ENCODE data around the gene PRC1. TPM values are rescaled to one million over a fixed set of nuclear protein-coding genes. Genes with fewer than 3 reads are reported as not detected.

PRC1 gene
- total RNA-seq, 4 donors from 2014 or later, result 3.6 to 12.9 (median 7.2) TPM

GRCh38 chr15:90968434-90968833, 25.9 kb downstream of the PRC1 start:
- 100% methylated on average over 1 of the region's 1 CpG for WGBS, 2 donors
- Histone ChIP-seq H3K27ac (no peak overlapping the region), H3K9me3 (no peaks in the 10 kb centered on the region), H3K4me3 (replicated peaks in 1 of 3) (no peak overlapping the region), H3K4me1 (no peaks in the 10 kb centered on the region), H3K36me3 (no peaks in the 10 kb centered on the region), H3K27me3 (no peaks in the 10 kb centered on the region)
- TF ChIP-seq, protein P1, sequence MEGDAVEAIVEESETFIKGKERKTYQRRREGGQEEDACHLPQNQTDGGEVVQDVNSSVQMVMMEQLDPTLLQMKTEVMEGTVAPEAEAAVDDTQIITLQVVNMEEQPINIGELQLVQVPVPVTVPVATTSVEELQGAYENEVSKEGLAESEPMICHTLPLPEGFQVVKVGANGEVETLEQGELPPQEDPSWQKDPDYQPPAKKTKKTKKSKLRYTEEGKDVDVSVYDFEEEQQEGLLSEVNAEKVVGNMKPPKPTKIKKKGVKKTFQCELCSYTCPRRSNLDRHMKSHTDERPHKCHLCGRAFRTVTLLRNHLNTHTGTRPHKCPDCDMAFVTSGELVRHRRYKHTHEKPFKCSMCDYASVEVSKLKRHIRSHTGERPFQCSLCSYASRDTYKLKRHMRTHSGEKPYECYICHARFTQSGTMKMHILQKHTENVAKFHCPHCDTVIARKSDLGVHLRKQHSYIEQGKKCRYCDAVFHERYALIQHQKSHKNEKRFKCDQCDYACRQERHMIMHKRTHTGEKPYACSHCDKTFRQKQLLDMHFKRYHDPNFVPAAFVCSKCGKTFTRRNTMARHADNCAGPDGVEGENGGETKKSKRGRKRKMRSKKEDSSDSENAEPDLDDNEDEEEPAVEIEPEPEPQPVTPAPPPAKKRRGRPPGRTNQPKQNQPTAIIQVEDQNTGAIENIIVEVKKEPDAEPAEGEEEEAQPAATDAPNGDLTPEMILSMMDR (IDR thresholded peaks at IDR 0.05), result no peak
- no peak for TF ChIP-seq POLR2A (IDR thresholded peaks at IDR 0.05)
- no peak for DNase-seq
- intact Hi-C loops (cut with DNase I), result no loop called here

DNA sequence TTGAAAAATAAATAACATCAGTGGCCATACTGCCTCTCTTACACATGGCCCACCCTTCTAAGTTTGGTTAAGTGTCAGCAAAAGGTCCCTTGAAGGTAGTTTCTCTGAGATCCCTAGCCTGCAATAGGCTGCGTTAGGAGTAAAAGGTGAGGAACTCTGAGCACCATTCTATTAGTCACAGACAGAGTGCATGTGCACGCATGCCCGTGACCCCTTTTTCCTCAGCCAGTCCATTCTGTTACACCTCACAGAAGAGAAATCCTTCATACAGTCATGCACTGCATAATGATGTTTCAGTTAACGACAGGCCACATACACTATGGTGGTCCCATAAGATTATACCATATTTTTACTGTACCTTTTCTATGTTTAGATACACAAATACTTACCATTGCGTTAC, 27.1 kb downstream of the PRC1 start:
- no peaks in the 10 kb centered on the region for H3K9me3 ChIP-seq
- no peak for DNase-seq
- H3K4me1 ChIP-seq, result no peaks in the 10 kb centered on the region
- TF ChIP-seq, protein P1 (IDR thresholded peaks at IDR 0.05), result no peak
- no peak for TF ChIP-seq POLR2A (IDR thresholded peaks at IDR 0.05)
- intact Hi-C loops (cut with DNase I), result no loop called here
- no peaks in the 10 kb centered on the region for H3K27me3 ChIP-seq
- 95 to 98% methylated on average over 5 of the region's 5 CpGs for WGBS, 2 donors
- peaks cover 0 to 3% of the 10 kb centered on the region in 2 donors for H3K36me3 ChIP-seq
- no peak overlapping the region for H3K27ac ChIP-seq
- no peak overlapping the region for H3K4me3 ChIP-seq (replicated peaks in 1 of 3)

DNA sequence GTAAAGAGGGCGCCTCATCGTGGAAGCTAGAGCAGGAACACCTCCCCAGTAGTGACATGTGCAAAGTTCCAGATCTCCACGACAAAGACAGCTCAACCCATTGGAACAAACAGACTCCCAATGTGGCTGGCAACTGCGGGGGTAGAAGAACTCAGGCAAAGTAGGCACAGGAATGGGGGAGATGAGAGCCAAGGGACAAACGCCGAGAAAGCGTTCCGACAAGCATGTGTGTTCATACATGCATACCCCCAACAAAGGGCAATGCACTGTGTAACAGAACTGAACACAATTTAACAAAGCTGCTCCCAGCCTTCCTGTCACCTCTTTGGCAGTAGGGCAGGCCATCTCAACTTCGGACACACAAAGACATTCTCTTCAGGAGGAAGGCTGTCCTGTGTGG, 28.1 kb downstream of the PRC1 start:
- no peak for DNase-seq
- Histone ChIP-seq H3K27me3 (no peaks in the 10 kb centered on the region), H3K36me3 (peaks cover 3 to 11% of the 10 kb centered on the region in 2 donors), H3K27ac (no peak overlapping the region), H3K9me3 (no peaks in the 10 kb centered on the region), H3K4me1 (no peaks in the 10 kb centered on the region), H3K4me3 (replicated peaks in 1 of 3) (no peak overlapping the region)
- TF ChIP-seq POLR2A (IDR thresholded peaks at IDR 0.05), result no peak
- TF ChIP-seq, protein P1 (IDR thresholded peaks at IDR 0.05), result no peak
- 89 to 92% methylated on average over 9 of the region's 9 CpGs for WGBS, 2 donors
- intact Hi-C loops (cut with DNase I), result no loop called here

DNA sequence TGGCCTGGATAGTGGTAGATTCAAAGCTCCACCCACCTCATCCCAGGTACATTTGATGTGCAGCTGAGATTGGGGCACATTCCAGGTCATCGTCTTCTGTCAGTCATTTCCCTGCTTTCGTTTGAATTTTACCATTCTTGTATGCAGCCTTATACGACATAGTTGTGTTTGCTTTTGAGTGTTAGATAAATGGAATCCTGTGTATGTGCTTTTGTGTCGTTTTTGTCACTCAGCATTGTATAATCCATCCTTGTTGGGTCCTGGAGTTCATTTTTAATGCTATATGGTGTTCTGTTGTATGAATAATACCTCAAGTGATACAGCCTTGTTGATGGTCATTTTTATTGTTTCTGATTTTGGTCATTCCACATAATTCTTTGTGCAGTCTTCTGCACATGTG, 32.3 kb downstream of the PRC1 start:
- intact Hi-C loops (cut with DNase I), result no loop called here
- 89 to 97% methylated on average over 4 of the region's 4 CpGs for WGBS, 2 donors
- Histone ChIP-seq H3K27ac (no peak overlapping the region), H3K4me1 (peaks cover 7 to 9% of the 10 kb centered on the region in 2 donors), H3K9me3 (no peaks in the 10 kb centered on the region), H3K36me3 (peaks cover 3 to 11% of the 10 kb centered on the region in 2 donors), H3K27me3 (no peaks in the 10 kb centered on the region), H3K4me3 (replicated peaks in 1 of 3) (no peak overlapping the region)
- TF ChIP-seq, protein P1 (IDR thresholded peaks at IDR 0.05), result no peak
- no peak for TF ChIP-seq POLR2A (IDR thresholded peaks at IDR 0.05)
- no peak for DNase-seq

DNA sequence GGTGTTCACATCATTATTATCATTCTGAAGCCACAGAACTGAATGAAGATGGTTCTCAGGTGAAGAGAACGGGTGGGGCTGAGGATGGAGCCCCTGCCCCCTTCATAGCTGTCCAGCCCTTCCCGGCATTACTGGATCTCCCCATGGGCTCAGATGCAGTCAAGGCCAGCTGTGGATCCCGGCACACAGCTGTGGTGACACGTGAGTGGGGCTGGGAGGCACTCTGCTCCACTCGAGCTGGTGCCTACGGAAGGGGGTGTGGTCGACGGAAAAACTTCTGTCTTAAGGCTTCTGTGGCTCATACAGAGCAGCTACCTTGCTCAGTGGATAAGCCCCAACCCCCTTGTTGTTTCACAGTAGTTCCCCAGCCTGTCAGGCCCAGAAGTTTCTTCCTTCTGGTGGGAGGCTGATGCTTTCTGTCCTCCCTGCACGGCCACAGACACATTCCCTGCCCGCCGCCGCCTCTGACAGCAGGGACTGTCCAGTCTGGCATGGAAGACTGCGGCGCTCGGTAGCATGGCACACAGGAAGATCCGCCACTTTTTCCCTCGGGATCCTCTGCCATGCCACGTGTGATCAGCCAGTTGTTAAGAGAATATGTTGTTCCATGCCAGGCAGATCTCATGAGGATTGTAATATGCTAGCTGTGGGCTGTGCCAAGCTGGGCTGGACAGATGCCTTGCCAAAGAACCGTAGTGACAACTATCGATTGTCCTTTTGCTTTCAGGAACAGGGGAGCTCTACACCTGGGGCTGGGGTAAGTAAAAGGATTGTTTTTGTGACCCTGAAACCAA, 33.8 kb downstream of the PRC1 start:
- Histone ChIP-seq H3K27me3 (no peaks in the 10 kb centered on the region), H3K4me1 (peaks cover 16 to 19% of the 10 kb centered on the region in 2 donors), H3K36me3 (peaks cover 3 to 11% of the 10 kb centered on the region in 2 donors), H3K9me3 (no peaks in the 10 kb centered on the region), H3K4me3 (replicated peaks in 1 of 3) (no peak overlapping the region), H3K27ac (no peak overlapping the region)
- DNase-seq, result no peak
- 87 to 93% methylated on average over 19 to 20 of the region's 20 CpGs for WGBS, 2 donors
- TF ChIP-seq, protein P1 (IDR thresholded peaks at IDR 0.05), result no peak
- no peak for TF ChIP-seq POLR2A (IDR thresholded peaks at IDR 0.05)
- intact Hi-C loops (cut with DNase I), result no loop called here
